Right lobe of liver (tissue), 6 donors: Measurements from ENCODE around the gene FGF14. TPM values are rescaled to one million over a fixed set of nuclear protein-coding genes. Genes with fewer than 3 reads are reported as not detected.

ENCODE experiments used
- ATAC-seq, 4 donors: fragments of 200-7000 bp; cut with Tn5 transposase; one replicate each; pipeline ENCODE4 v1.9.1; 2020; ENCODE audit warnings: mild to moderate bottlenecking in 4 of 4, moderate library complexity in 4 of 4
- DNase-seq, 3 donors: peaks; one replicate each; pipeline ENCODE4 v3.0.0-alpha.2; 2020
- H3K27ac ChIP-seq, 3 donors: fragments of 200-600 bp; one replicate each; pipeline ENCODE4 v1.8.0; 2022
- H3K27me3 ChIP-seq, 2 donors: fragments of 200-600 bp; one replicate each; pipeline ENCODE4 v1.8.0; 2022
- H3K36me3 ChIP-seq, 4 donors: fragments of 200-600 bp; sonication (generic) in 1 of 4; one replicate each; pipeline versions ENCODE4 v1.5.1 to v1.8.0; 2017 to 2022; ENCODE audit warnings: control low read depth in 1 of 4
- H3K4me1 ChIP-seq, 4 donors: fragments of 200-600 bp; sonication (generic) in 1 of 4; one replicate each; pipeline versions ENCODE4 v1.5.1 to v1.8.0; 2017 to 2022; ENCODE audit warnings: control low read depth in 1 of 4
- H3K4me3 ChIP-seq, 3 donors: fragments of 200-600 bp; one replicate each; pipeline ENCODE4 v1.8.0; 2022
- H3K9me3 ChIP-seq, 4 donors: fragments of 200-600 bp; sonication (generic) in 1 of 4; one replicate each; pipeline versions ENCODE4 v1.5.1 to v1.8.0; 2017 to 2022; ENCODE audit warnings: control low read depth in 1 of 4
- CTCF ChIP-seq, 4 donors: fragments of 200-600 bp in 3 of 4; fragments of 450-650 bp in 1 of 4; IDR thresholded peaks; one replicate each; pipeline versions ENCODE4 v1.5.1 to v1.8.0; 2016 to 2022; ENCODE audit warnings: antibody characterized with exemption in 4 of 4, mild to moderate bottlenecking in 2 of 4
- POLR2A ChIP-seq: fragments of 450-650 bp; IDR thresholded peaks from one replicate; pipeline ENCODE4 v1.6.1; 2017; ENCODE audit warnings: antibody characterized with exemption, mild to moderate bottlenecking
- WGBS: methylation state at CpG from one replicate; pipeline ENCODE4 v1.1.6; 2018; ENCODE audit warnings: low coverage, low lambda C conversion rate; ENCODE audit not compliant: insufficient coverage; ENCODE audit errors: missing lambda C conversion rate; 5-methylcytosine and 5-hydroxymethylcytosine counted together
- intact Hi-C, 2 donors: fragments of 100-400 bp; cut with DNase I; formaldehyde crosslinking; loops; one replicate each; pipeline versions ENCODE4 v1.11.2 to v1.14.1; 2022
- total RNA-seq, 6 experiments: library from RNA; depleted of rRNA in 2 of 6; stranded (reverse); fragments of >200 nt in 2 of 6; fragmentation: NEBNext Ultra II Directional in 3 of 6; extraction: Animal tissue kit (Norgen Biotek cat#: 25700) in 3 of 6; gene quantifications; one replicate each; pipeline versions ENCODE4 v1.1.0 to v1.2.4, GENCODE V29; 2016 to 2023
- donor health status: DM: no; HTN: yes; CAD: no.
- donor health status: DM: no; HTN: no; CAD: no.
- donor health status: DM: no; HTN: no; CAD: no.
- donor health status: DM: no; HTN: yes; CAD: no.
- donor health status: DM: no; HTN: yes; CAD: no.

Gene FGF14
- total RNA-seq, 6 experiments from 2014 or later = 0.42 to 6.3 (median 1.2) TPM

GRCh38 chr13:102000764-102001163, 401.1 kb downstream of the FGF14 start:
- H3K27ac ChIP-seq = no peak overlapping the region
- no peak overlapping the region for H3K4me3 ChIP-seq
- intact Hi-C loops = no loop called here
- no peaks in the 10 kb centered on the region for H3K9me3 ChIP-seq
- no peak for ATAC-seq
- H3K36me3 ChIP-seq = no peaks in the 10 kb centered on the region
- no peak for DNase-seq
- H3K4me1 ChIP-seq = no peaks in the 10 kb centered on the region
- TF ChIP-seq CTCF (IDR thresholded peaks at IDR 0.05) = no peak
- TF ChIP-seq POLR2A = no peak
- H3K27me3 ChIP-seq = no peaks in the 10 kb centered on the region

GRCh38 chr13:101998129-101998528, 403.7 kb downstream of the FGF14 start:
- H3K27me3 ChIP-seq = no peaks in the 10 kb centered on the region
- intact Hi-C loops = no loop called here
- no peaks in the 10 kb centered on the region for H3K36me3 ChIP-seq
- H3K4me1 ChIP-seq = no peaks in the 10 kb centered on the region
- DNase-seq (no peak), ATAC-seq (no peak)
- H3K27ac ChIP-seq = no peak overlapping the region
- no peak overlapping the region for H3K4me3 ChIP-seq
- WGBS = 76% methylated on average over 1 of the region's 1 CpG
- TF ChIP-seq CTCF (IDR thresholded peaks at IDR 0.05) = no peak
- no peak for TF ChIP-seq POLR2A
- H3K9me3 ChIP-seq = no peaks in the 10 kb centered on the region

GRCh38 chr13:101996954-101997353, 404.9 kb downstream of the FGF14 start:
- intact Hi-C loops = no loop called here
- H3K27me3 ChIP-seq = no peaks in the 10 kb centered on the region
- H3K4me1 ChIP-seq = no peaks in the 10 kb centered on the region
- no peak overlapping the region for H3K4me3 ChIP-seq
- no peaks in the 10 kb centered on the region for H3K36me3 ChIP-seq
- no peaks in the 10 kb centered on the region for H3K9me3 ChIP-seq
- TF ChIP-seq CTCF (IDR thresholded peaks at IDR 0.05) (no peak), POLR2A (no peak)
- no peak for DNase-seq
- H3K27ac ChIP-seq = no peak overlapping the region
- ATAC-seq = no peak
- WGBS = 47% methylated on average over 1 of the region's 3 CpGs

- 50% methylated on average over 5 of the region's 5 CpGs for WGBS
- Histone ChIP-seq H3K27me3 (no peaks in the 10 kb centered on the region), H3K36me3 (no peaks in the 10 kb centered on the region)
Observed at GRCh38 chr13:101989798-101990350, 412.0 kb downstream of the FGF14 start.

More at GRCh38 chr13:101989798-101990350, 412.0 kb downstream of the FGF14 start:
- TF ChIP-seq CTCF (IDR thresholded peaks at IDR 0.05) (no peak), POLR2A (no peak)
- ATAC-seq (no peak), DNase-seq (no peak)
- intact Hi-C loops = no loop called here
- Histone ChIP-seq H3K27ac (no peak overlapping the region), H3K4me1 (no peaks in the 10 kb centered on the region), H3K4me3 (no peak overlapping the region), H3K9me3 (no peaks in the 10 kb centered on the region)
